Transverse colon (tissue), 3 donors: ENCODE data around the gene SMIM5.

ENCODE experiments used
- CTCF ChIP-seq, 5 experiments: fragments of 200-600 bp in 3 of 5; fragments of 450-650 bp in 2 of 5; sonication (generic) in 3 of 5; IDR thresholded peaks; 1 replicate in 2 of 5; 2 replicates in 3 of 5; pipeline ENCODE4 v1.5.1; 2016 to 2017; ENCODE audit warnings: antibody characterized with exemption in 5 of 5, inconsistent platforms in 3 of 5, mild to moderate bottlenecking in 2 of 5, moderate library complexity in 1 of 5
- EP300 ChIP-seq: sonication (generic); formaldehyde crosslinking; IDR thresholded peaks from one replicate; pipeline ENCODE4 v1.6.1; 2017; ENCODE audit warnings: antibody characterized with exemption, low read depth
- POLR2A ChIP-seq: fragments of 450-650 bp; IDR thresholded peaks from one replicate; pipeline ENCODE4 v1.6.1; 2016; ENCODE audit warnings: antibody characterized with exemption, mild to moderate bottlenecking, moderate library complexity

GRCh38 chr17:75676461-75676860 lies 43.2 kb downstream of the SMIM5 start:
- no peak for TF ChIP-seq CTCF (IDR thresholded peaks at IDR 0.05)
- no peak for TF ChIP-seq POLR2A
- no peak for TF ChIP-seq EP300
